ENCODE measurements around the gene ANXA11. TPM values are rescaled to one million over a fixed set of nuclear protein-coding genes. Genes with fewer than 3 reads are reported as not detected.

ANXA11 gene
- total and polyA plus RNA-seq, 2 of the 8 experiments (the other 6 are each of a cell fraction or from before 2014, with no cell fraction given): 40.5 to 84.9 TPM

GRCh38 chr10:80104066-80104926, 101.0 kb downstream of the ANXA11 start (continued):
- no peak for TF ChIP-seq KDM4A (IDR thresholded peaks at IDR 0.05; ENCODE audit: low read depth, low read length, severe bottlenecking)
- no peak for TF ChIP-seq YY1 (IDR thresholded peaks at IDR 0.05; ENCODE audit: low read depth, low read length)
- TF ChIP-seq ATF3 (IDR thresholded peaks at IDR 0.05; ENCODE audit: insufficient read depth, low read depth, low read length): no peak

Small RNA genes within 50 kb of the gene (small RNA-seq; reads per million reads assigned to genes)
- not detected for gene RPS12P2 (ENCODE audit: insufficient read depth)

Other genes starting within 250 kb of the ANXA11 start
- 26.4 and 26.9 TPM in 2 replicates for gene TMEM254, start 126.9 kb downstream of the ANXA11 start, total RNA-seq (2021; fragmentation: NEBNext Ultra II Directional; extraction: Animal tissue kit (Norgen Biotek cat#: 25700))
- 38.7 and 61.2 TPM in 2 replicates for gene TMEM254, start 126.9 kb downstream of the ANXA11 start, polyA plus RNA-seq (2011; rRNA removed)
- gene PLAC9, start 72.8 kb downstream of the ANXA11 start, total RNA-seq (2021; fragmentation: NEBNext Ultra II Directional; extraction: Animal tissue kit (Norgen Biotek cat#: 25700)): 12.4 and 16.7 TPM in 2 replicates
- gene PLAC9, start 72.8 kb downstream of the ANXA11 start, polyA plus RNA-seq (2011; rRNA removed): 8.4 and 12.9 TPM in 2 replicates
- gene MAT1A, start 84.1 kb upstream of the ANXA11 start, total RNA-seq (2021; fragmentation: NEBNext Ultra II Directional; extraction: Animal tissue kit (Norgen Biotek cat#: 25700)): 2.9 and 4.1 TPM in 2 replicates
- 4.4 and 6.4 TPM in 2 replicates for gene MAT1A, start 84.1 kb upstream of the ANXA11 start, polyA plus RNA-seq (2011; rRNA removed)
- gene DYDC1, start 151.2 kb upstream of the ANXA11 start, total RNA-seq (2021; fragmentation: NEBNext Ultra II Directional; extraction: Animal tissue kit (Norgen Biotek cat#: 25700)): 0.44 TPM in 1 of 2 replicates, not detected in the other
- 0.11 TPM in 1 of 2 replicates, not detected in the other for gene DYDC1, start 151.2 kb upstream of the ANXA11 start, polyA plus RNA-seq (2011; rRNA removed)
- gene DYDC2, start 151.2 kb upstream of the ANXA11 start, total RNA-seq (2021; fragmentation: NEBNext Ultra II Directional; extraction: Animal tissue kit (Norgen Biotek cat#: 25700)): 3.5 and 5.2 TPM in 2 replicates
- gene DYDC2, start 151.2 kb upstream of the ANXA11 start, polyA plus RNA-seq (2011; rRNA removed): 0.88 and 1.5 TPM in 2 replicates
- 58.3 and 60.1 TPM in 2 replicates for gene PRXL2A, start 203.0 kb upstream of the ANXA11 start, total RNA-seq (2021; fragmentation: NEBNext Ultra II Directional; extraction: Animal tissue kit (Norgen Biotek cat#: 25700))
- gene PRXL2A, start 203.0 kb upstream of the ANXA11 start, polyA plus RNA-seq (2011; rRNA removed): 9.7 and 13.4 TPM in 2 replicates
- 57.8 and 57.9 TPM in 2 replicates for gene TSPAN14, start 248.8 kb upstream of the ANXA11 start, total RNA-seq (2021; fragmentation: NEBNext Ultra II Directional; extraction: Animal tissue kit (Norgen Biotek cat#: 25700))
- gene TSPAN14, start 248.8 kb upstream of the ANXA11 start, polyA plus RNA-seq (2011; rRNA removed): 47.4 and 54.7 TPM in 2 replicates